HG02763 (cell line): ENCODE results near the gene RAP1GAP.
"Not testable (repeated sequence)": the region's sequence is repeated elsewhere in the genome, so short reads cannot be mapped to it uniquely, and the experiment has no call there.

ENCODE experiments used
- ATAC-seq: cut with Tn5 transposase; IDR thresholded peaks from one replicate; pipeline ENCODE4 v1.9.1; 2021; ENCODE audit warnings: mild to moderate bottlenecking, moderate library complexity; ENCODE audit not compliant: unreplicated experiment

The RAP1GAP gene

GRCh38 chr1:21647431-21648351, 21.5 kb downstream of the RAP1GAP start:
- no peak for ATAC-seq

- no peak for ATAC-seq
Measured at GRCh38 chr1:21645550-21645949, 23.6 kb downstream of the RAP1GAP start.

DNA sequence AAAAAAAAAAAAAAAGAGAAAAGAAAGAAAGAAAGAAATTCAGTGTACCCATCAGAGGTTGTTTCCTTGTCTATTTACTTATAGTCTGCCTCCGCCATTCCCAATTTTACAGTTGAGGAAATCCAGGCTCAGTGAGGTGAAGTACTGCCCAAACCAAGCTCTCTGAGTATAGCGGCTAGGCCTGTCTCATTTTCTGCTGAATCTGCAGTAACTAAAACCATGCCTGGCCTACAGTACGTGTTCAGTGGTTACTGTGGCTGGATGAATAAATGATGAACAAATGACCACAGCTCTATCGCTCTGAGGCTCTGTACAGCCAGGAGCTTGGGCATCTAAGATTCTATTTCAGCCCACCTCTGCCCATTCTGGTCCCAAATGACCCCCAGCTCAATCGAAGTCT, 24.3 kb downstream of the RAP1GAP start:
- ATAC-seq, result no peak

DNA sequence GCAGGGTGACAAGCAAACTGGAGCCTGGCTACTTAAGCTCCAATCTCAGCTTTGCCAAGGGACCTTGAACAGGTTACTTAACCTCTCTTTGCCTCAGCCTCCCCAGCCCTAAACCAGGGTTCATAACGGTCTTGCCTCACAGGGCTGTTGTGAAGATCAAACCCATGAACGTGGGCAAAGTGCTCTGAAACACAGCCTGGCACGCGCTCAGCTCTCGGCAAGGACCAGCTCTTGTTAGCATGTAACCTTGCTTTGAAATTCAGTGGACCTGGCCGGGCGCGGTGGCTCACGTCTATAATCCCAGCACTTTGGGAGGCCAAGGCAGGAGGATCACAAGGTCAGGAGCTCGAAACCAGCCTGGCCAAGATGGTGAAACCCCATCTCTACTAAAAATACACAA, 24.8 kb downstream of the RAP1GAP start:
- ATAC-seq, result no peak

- ATAC-seq, result no peak
Measured at GRCh38 chr1:21643624-21644023, 25.5 kb downstream of the RAP1GAP start.

DNA sequence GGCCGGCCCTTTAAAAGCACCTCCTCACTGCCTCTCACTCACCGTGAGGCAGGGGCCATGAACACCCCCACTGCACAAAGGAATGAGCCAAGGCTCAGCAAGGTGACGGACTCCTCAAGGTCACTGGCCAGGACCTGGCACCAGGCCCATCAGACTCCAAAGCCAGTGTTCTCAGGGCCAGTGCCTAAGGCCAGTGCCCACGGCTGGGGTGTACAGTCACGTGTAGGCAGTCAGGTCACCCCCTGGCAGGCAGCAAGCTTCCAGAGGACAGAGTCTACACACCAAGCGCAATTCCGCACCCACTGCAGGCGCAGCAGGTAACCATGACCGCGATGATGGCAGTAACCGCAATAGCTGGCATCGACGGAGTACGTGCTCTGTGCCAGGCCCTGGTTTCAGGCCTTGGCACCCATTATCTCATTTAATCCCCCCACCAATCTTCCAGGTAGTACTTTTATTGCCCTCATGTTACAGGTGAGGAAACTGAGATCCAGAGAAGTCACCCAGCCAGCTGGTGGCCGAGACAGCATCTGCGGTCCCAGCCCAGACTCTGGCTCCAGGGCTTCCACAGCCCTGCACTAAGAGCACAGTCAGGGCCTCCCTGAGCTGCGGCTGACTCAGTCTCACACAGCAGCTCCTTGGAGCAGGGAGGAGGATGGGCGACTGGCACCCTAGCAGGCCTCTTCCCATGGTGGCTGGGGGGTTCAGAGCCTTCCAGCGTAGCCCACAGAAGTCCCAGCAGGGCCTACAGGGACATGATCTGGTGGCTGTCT, 27.0 kb downstream of the RAP1GAP start:
- no peak for ATAC-seq

DNA sequence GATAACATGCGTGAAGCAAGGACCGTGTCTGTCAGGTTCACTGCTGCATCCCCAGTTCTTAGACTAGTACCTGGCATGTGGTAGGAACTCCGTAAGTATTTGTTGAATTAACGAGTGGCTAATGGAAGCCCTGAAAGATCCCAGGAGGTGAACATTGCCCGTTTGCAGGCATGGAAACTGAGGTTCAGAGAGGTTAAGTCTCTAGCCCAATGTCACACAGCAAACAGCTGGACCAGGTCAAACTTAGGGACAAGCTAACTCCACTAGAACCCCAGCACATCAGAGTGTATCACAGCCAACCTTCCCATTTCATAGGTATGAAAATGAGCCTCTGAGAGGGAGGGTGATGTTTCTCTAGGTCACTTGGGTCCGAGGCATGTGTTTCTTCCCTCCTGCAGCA, 27.6 kb downstream of the RAP1GAP start:
- no peak for ATAC-seq

DNA sequence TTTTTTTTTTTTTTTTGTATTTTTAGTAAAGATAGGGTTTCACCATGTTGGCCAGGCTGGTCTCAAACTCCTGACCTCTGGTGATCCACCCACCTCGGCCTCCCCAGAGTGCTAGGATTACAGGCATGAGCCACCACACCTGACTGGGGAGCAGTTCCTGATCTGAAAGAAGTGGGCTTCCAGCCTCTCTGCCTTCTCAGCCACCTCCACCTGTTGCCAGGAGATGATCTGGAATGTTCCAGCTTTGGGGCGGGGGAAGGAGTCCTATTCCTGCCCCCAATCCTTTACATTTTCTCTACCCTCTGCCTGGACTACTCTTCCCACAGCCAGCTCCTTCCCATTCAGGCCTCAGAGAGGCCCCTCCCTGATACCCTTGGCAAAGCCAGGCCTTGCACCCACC, 28.1 kb downstream of the RAP1GAP start:
- ATAC-seq, result no peak

- ATAC-seq, result no peak
Measured at GRCh38 chr1:21640653-21641052, 28.5 kb downstream of the RAP1GAP start.

GRCh38 chr1:21639594-21640041, 29.5 kb downstream of the RAP1GAP start:
- no peak for ATAC-seq

GRCh38 chr1:21638531-21639341, 30.4 kb downstream of the RAP1GAP start:
- no peak for ATAC-seq

DNA sequence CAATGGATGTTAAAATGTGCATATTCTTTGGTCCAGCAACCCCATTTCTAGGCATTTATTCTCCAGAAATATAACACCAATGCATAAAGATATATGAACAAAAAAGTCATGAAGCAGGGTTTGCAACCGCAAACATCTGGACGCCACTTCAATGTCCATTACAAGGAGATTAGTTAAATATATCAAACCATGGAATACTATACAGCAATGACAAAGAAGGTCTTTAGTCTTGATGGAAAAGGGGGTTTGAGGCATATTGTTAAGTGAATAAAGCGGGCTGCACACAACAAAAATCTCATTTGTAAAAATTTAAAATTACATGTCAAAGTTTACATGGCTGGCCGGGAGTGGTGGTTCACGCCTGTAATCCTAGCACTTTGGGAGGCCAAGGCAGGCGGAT, 31.6 kb downstream of the RAP1GAP start:
- no peak for ATAC-seq

DNA sequence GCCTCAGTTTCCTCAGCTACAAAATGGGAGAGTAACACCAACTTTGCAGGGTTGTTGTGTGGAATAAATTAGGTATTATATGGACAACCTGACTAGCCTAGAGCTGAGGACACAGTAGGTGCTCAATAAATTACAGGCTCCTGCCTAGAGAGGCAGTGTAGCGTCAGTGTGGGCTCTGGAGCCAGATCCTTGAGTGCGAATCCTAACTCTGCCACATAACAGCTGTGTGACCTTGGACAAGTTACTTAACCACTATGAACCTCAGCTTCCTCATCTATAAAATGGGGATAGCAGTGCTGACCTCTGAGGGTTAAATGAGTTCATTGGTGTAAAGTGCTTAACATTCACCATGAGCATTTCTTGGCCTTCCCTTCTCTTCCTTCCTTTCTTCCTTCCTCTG, 33.1 kb downstream of the RAP1GAP start:
- no peak for ATAC-seq

GRCh38 chr1:21634806-21635535, 34.2 kb downstream of the RAP1GAP start:
- no peak for ATAC-seq

GRCh38 chr1:21633992-21634805, 35.0 kb downstream of the RAP1GAP start:
- no peak for ATAC-seq

GRCh38 chr1:21633141-21633755, 35.9 kb downstream of the RAP1GAP start:
- ATAC-seq, result no peak

- ATAC-seq, result no peak
Measured at GRCh38 chr1:21631944-21632887, 36.9 kb downstream of the RAP1GAP start.

DNA sequence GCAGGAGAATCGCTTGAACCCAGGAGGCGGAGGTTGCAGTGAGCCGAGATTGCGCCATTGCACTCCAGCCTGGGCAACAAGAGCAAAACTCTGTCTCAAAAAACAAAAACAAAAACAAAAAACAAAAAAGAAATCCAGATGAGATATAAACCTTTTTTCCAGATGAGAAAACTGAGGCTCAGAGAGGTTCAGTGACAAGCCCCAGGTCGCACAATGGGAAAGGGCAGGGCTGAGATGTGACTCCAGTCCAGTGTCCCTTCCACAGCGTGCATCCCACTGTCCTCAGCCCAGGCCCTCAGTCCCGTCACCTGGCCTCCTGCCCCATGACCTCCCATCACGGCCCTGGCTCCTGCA, 37.6 kb downstream of the RAP1GAP start:
- ATAC-seq, result not testable (repeated sequence)
